T-cell (primary cell): ENCODE results near the gene CHST9. TPM values are rescaled to one million over a fixed set of nuclear protein-coding genes. Genes with fewer than 3 reads are reported as not detected.

Experiments used
- ATAC-seq, 4 experiments: fragments of 200-7000 bp in 3 of 4; fragments of 150-1000 bp in 1 of 4; cut with Tn5 transposase; replicated peaks in 1 of 4; 1 replicate in 3 of 4; 2 replicates in 1 of 4; pipeline ENCODE4 v1.10.0; 2021; ENCODE audit warnings: moderate library complexity in 3 of 4, mild to moderate bottlenecking in 2 of 4, moderate number of reproducible peaks in 1 of 4
- CTCF ChIA-PET, 2 donors: fragments of 300-600 bp; sonication (Branson Sonifier 250); formaldehyde crosslinking; loops; one replicate each; lab custom pipeline; 2022; ENCODE audit warnings: antibody characterized with exemption in 2 of 2; lab: Charles Lee
- POLR2A ChIA-PET, 2 donors: fragments of 300-600 bp; sonication (Branson Sonifier 250); formaldehyde crosslinking; loops; one replicate each; lab custom pipeline; 2022; ENCODE audit warnings: antibody characterized with exemption in 2 of 2; lab: Charles Lee
- DNase-seq, 35 experiments: peaks; one replicate each; pipeline versions ENCODE4 v3.0.0 to v3.0.0-alpha.2; 2013 to 2023
- H3K27ac ChIP-seq: one replicate; pipeline ENCODE4 v1.5.1; 2013; ENCODE audit warnings: low read length
- H3K27me3 ChIP-seq, 2 experiments: replicated peaks in 1 of 2; 1 replicate in 1 of 2; 2 replicates in 1 of 2; pipeline versions ENCODE4 v1.6.1 to v1.7.0; 2013; ENCODE audit warnings: low read length in 1 of 2, mixed read lengths in 1 of 2; ENCODE audit not compliant: control insufficient read depth in 2 of 2, insufficient read depth in 2 of 2; ENCODE audit errors: extremely low read depth in 1 of 2
- H3K36me3 ChIP-seq, 2 donors: 1 replicate in 1 of 2; 2 replicates in 1 of 2; pipeline versions ENCODE4 v1.6.1 to v1.7.0; 2013; ENCODE audit warnings: low read length in 1 of 2; ENCODE audit not compliant: control insufficient read depth in 2 of 2, insufficient read depth in 1 of 2; ENCODE audit errors: extremely low read depth in 1 of 2
- H3K4me1 ChIP-seq, 2 experiments: 1 replicate in 1 of 2; 2 replicates in 1 of 2; pipeline versions ENCODE4 v1.6.1 to v1.7.0; 2013; ENCODE audit warnings: low read length in 2 of 2, mixed read lengths in 1 of 2; ENCODE audit not compliant: insufficient read depth in 2 of 2, control insufficient read depth in 1 of 2; ENCODE audit errors: extremely low read depth in 1 of 2
- H3K4me3 ChIP-seq, 2 donors: 1 replicate in 1 of 2; 2 replicates in 1 of 2; pipeline versions ENCODE4 v1.5.1 to v1.7.0; 2013; ENCODE audit warnings: mild to moderate bottlenecking in 2 of 2, low read length in 1 of 2, moderate library complexity in 1 of 2; ENCODE audit not compliant: control insufficient read depth in 1 of 2; ENCODE audit errors: extremely low read depth in 1 of 2
- H3K9me3 ChIP-seq: 2 replicates; pipeline ENCODE4 v1.7.0; 2013
- H3K27ac Mint-ChIP-seq, 2 donors: one replicate each; pipeline ENCODE4 v1.8.0; 2020 to 2021; ENCODE audit warnings: mild to moderate bottlenecking in 2 of 2, mixed read lengths in 2 of 2
- H3K27me3 Mint-ChIP-seq, 2 donors: one replicate each; pipeline ENCODE4 v1.8.0; 2021 to 2022; ENCODE audit warnings: mixed read lengths in 2 of 2
- H3K36me3 Mint-ChIP-seq: one replicate; pipeline ENCODE4 v1.8.0; 2021; ENCODE audit warnings: mixed read lengths
- H3K4me1 Mint-ChIP-seq, 3 donors: one replicate each; pipeline ENCODE4 v1.8.0; 2020 to 2022; ENCODE audit warnings: mixed read lengths in 3 of 3, mild to moderate bottlenecking in 1 of 3
- H3K4me3 Mint-ChIP-seq, 3 donors: one replicate each; pipeline ENCODE4 v1.8.0; 2020 to 2022; ENCODE audit warnings: mild to moderate bottlenecking in 3 of 3, mixed read lengths in 3 of 3, moderate library complexity in 3 of 3
- H3K9me3 Mint-ChIP-seq, 3 donors: one replicate each; pipeline ENCODE4 v1.8.0; 2020 to 2022; ENCODE audit warnings: mixed read lengths in 3 of 3
- WGBS: methylation state at CpG from one replicate; pipeline ENCODE4 v1.1.5; 2013; ENCODE audit warnings: missing lambda C conversion rate; ENCODE audit not compliant: insufficient coverage; 5-methylcytosine and 5-hydroxymethylcytosine counted together
- total RNA-seq, 35 experiments: library from RNA in 6 of 35; stranded (reverse) in 6 of 35; fragments of 120-200 nt in 1 of 35; gene quantifications; one replicate each; pipeline versions ENCODE4 v1.2.1 to v1.2.4 and lab custom pipeline; 2013 to 2026

The CHST9 gene
- total RNA-seq, 5 donors from 2014 or later (not counting 1 experiment from before 2014, with no cell fraction given): not detected

- Histone ChIP-seq H3K4me3 (no peak overlapping the region), H3K9me3 (no peaks in the 10 kb centered on the region), H3K27ac (no peak overlapping the region), H3K27me3 (no peaks in the 10 kb centered on the region), H3K4me1 (no peaks in the 10 kb centered on the region), H3K36me3 (no peaks in the 10 kb centered on the region)
- no peak overlapping the region for H3K4me3 Mint-ChIP-seq
- DNase-seq (no peak), ATAC-seq (no peak)
- H3K27me3 Mint-ChIP-seq: no peaks in the 10 kb centered on the region
- peaks cover 0 to 12% (median 6%) of the 10 kb centered on the region in 3 donors for H3K9me3 Mint-ChIP-seq
- H3K4me1 Mint-ChIP-seq: no peaks in the 10 kb centered on the region
- no peaks in the 10 kb centered on the region for H3K36me3 Mint-ChIP-seq
- WGBS: no CpG with 5 or more reads among the region's 4 CpGs
- ChIA-PET CTCF (no interaction called here), POLR2A (no interaction called here)
- H3K27ac Mint-ChIP-seq: no peak overlapping the region
Measured at GRCh38 chr18:26960911-26961310, 224.2 kb downstream of the CHST9 start.

GRCh38 chr18:26956863-26957262 is 228.2 kb downstream of the CHST9 start:
- no peaks in the 10 kb centered on the region for H3K9me3 ChIP-seq
- H3K4me3 ChIP-seq: no peak overlapping the region
- no CpG with 5 or more reads among the region's 4 CpGs for WGBS
- H3K36me3 ChIP-seq: no peaks in the 10 kb centered on the region
- Mint-ChIP-seq H3K36me3 (no peaks in the 10 kb centered on the region), H3K4me1 (no peaks in the 10 kb centered on the region), H3K4me3 (no peak overlapping the region), H3K27me3 (no peaks in the 10 kb centered on the region), H3K9me3 (peaks cover 6 to 12% (median 6%) of the 10 kb centered on the region in 3 donors), H3K27ac (no peak overlapping the region)
- ChIA-PET CTCF (interaction anchor here in 1 of 2 donors (0.6 kb wide), 1 partner anchor 655 kb away, joined by 3 read pairs; no protein-coding TSS in a partner anchor), POLR2A (no interaction called here)
- DNase-seq: no peak
- H3K4me1 ChIP-seq: no peaks in the 10 kb centered on the region
- ATAC-seq: no peak
- H3K27me3 ChIP-seq: no peaks in the 10 kb centered on the region
- no peak overlapping the region for H3K27ac ChIP-seq

- Histone ChIP-seq H3K36me3 (no peaks in the 10 kb centered on the region), H3K9me3 (no peaks in the 10 kb centered on the region), H3K27me3 (no peaks in the 10 kb centered on the region), H3K27ac (no peak overlapping the region), H3K4me3 (no peak overlapping the region), H3K4me1 (no peaks in the 10 kb centered on the region)
- 86% methylated on average over 4 of the region's 4 CpGs for WGBS
- Mint-ChIP-seq H3K36me3 (no peaks in the 10 kb centered on the region), H3K27ac (no peak overlapping the region), H3K9me3 (peaks cover 2 to 4% (median 4%) of the 10 kb centered on the region in 3 donors), H3K27me3 (no peaks in the 10 kb centered on the region), H3K4me3 (no peak overlapping the region), H3K4me1 (no peaks in the 10 kb centered on the region)
- DNase-seq (no peak), ATAC-seq (no peak)
- ChIA-PET CTCF (no interaction called here), POLR2A (no interaction called here)
Measured at GRCh38 chr18:26948703-26949102, 236.4 kb downstream of the CHST9 start.

GRCh38 chr18:26943906-26944305 is 241.2 kb downstream of the CHST9 start:
- Mint-ChIP-seq H3K4me3 (no peak overlapping the region), H3K27me3 (no peaks in the 10 kb centered on the region), H3K4me1 (no peaks in the 10 kb centered on the region), H3K36me3 (no peaks in the 10 kb centered on the region), H3K27ac (no peak overlapping the region), H3K9me3 (peaks cover 4 to 10% (median 10%) of the 10 kb centered on the region in 3 donors)
- 76% methylated on average over 2 of the region's 3 CpGs for WGBS
- no peak for DNase-seq
- ATAC-seq: no peak
- no peaks in the 10 kb centered on the region for H3K4me1 ChIP-seq
- H3K9me3 ChIP-seq: no peaks in the 10 kb centered on the region
- H3K27ac ChIP-seq: no peak overlapping the region
- no peaks in the 10 kb centered on the region for H3K27me3 ChIP-seq
- ChIA-PET CTCF (no interaction called here), POLR2A (no interaction called here)
- H3K36me3 ChIP-seq: no peaks in the 10 kb centered on the region
- no peak overlapping the region for H3K4me3 ChIP-seq

GRCh38 chr18:26941584-26941983 is 243.5 kb downstream of the CHST9 start:
- H3K4me3 Mint-ChIP-seq: no peak overlapping the region
- H3K9me3 ChIP-seq: no peaks in the 10 kb centered on the region
- ChIA-PET CTCF (no interaction called here), POLR2A (no interaction called here)
- DNase-seq (no peak), ATAC-seq (no peak)
- no peaks in the 10 kb centered on the region for H3K36me3 ChIP-seq
- WGBS: 90% methylated on average over 2 of the region's 6 CpGs
- no peaks in the 10 kb centered on the region for H3K27me3 Mint-ChIP-seq
- no peaks in the 10 kb centered on the region for H3K27me3 ChIP-seq
- no peaks in the 10 kb centered on the region for H3K4me1 Mint-ChIP-seq
- no peak overlapping the region for H3K4me3 ChIP-seq
- H3K27ac Mint-ChIP-seq: no peak overlapping the region
- no peaks in the 10 kb centered on the region for H3K4me1 ChIP-seq
- H3K36me3 Mint-ChIP-seq: no peaks in the 10 kb centered on the region
- H3K27ac ChIP-seq: no peak overlapping the region
- H3K9me3 Mint-ChIP-seq: peaks cover 4 to 14% (median 14%) of the 10 kb centered on the region in 3 donors

GRCh38 chr18:26940744-26941398 is 244.2 kb downstream of the CHST9 start:
- no peaks in the 10 kb centered on the region for H3K9me3 ChIP-seq
- H3K4me3 ChIP-seq: no peak overlapping the region
- Mint-ChIP-seq H3K27me3 (no peaks in the 10 kb centered on the region), H3K4me3 (no peak overlapping the region), H3K27ac (no peak overlapping the region), H3K4me1 (no peaks in the 10 kb centered on the region), H3K9me3 (peaks cover under 1 to 14% (median 10%) of the 10 kb centered on the region in 3 donors), H3K36me3 (no peaks in the 10 kb centered on the region)
- DNase-seq (no peak), ATAC-seq (no peak)
- no peak overlapping the region for H3K27ac ChIP-seq
- WGBS: 55% methylated on average over 2 of the region's 5 CpGs
- no peaks in the 10 kb centered on the region for H3K4me1 ChIP-seq
- ChIA-PET POLR2A (no interaction called here), CTCF (no interaction called here)
- no peaks in the 10 kb centered on the region for H3K27me3 ChIP-seq
- no peaks in the 10 kb centered on the region for H3K36me3 ChIP-seq
